K562 (cell line): ENCODE measurements around the gene RNASEH2A. TPM values are rescaled to one million over a fixed set of nuclear protein-coding genes. Genes with fewer than 3 reads are reported as not detected.

Experiments
- CLOCK ChIP-seq: fragments of 250-450 bp; sonication (Bioruptor Pico); IDR thresholded peaks from 2 replicates; pipeline ENCODE4 v1.4.0; 2020; ENCODE audit warnings: mild to moderate bottlenecking, moderate library complexity, borderline replicate concordance
- CTCF ChIP-seq, 3 experiments: IDR thresholded peaks in 2 of 3; conservative IDR thresholded peaks in 1 of 3; 2 replicates each; pipeline ENCODE4 v1.5.1; 2011 to 2012; ENCODE audit warnings: low read length in 3 of 3, mild to moderate bottlenecking in 3 of 3, control low read depth in 2 of 3, improper control_type of control experiment in 1 of 3, inconsistent platforms in 1 of 3, low read depth in 1 of 3, mixed read lengths in 1 of 3, moderate library complexity in 1 of 3; ENCODE audit not compliant: insufficient read depth in 2 of 3
- HNRNPUL1 ChIP-seq: fragments of 200-400 bp; formaldehyde crosslinking; IDR thresholded peaks from 2 replicates; pipeline ENCODE4 v1.6.1; 2017; ENCODE audit warnings: low read length
- MTA3 ChIP-seq: fragments of 450-650 bp; formaldehyde crosslinking; IDR thresholded peaks from 2 replicates; pipeline ENCODE4 v1.6.1; 2017; ENCODE audit warnings: mild to moderate bottlenecking, borderline replicate concordance
- NCOA1 ChIP-seq: fragments of 450-650 bp; IDR thresholded peaks from 2 replicates; pipeline ENCODE4 v1.6.1; 2016; ENCODE audit warnings: low read depth
- NR4A1 ChIP-seq, 2 experiments: fragments of 250-450 bp in 1 of 2; fragments of 450-650 bp in 1 of 2; sonication (Bioruptor Pico) in 1 of 2; IDR thresholded peaks; 2 replicates each; pipeline versions ENCODE4 v1.4.0 to v1.6.1; 2016 to 2020; ENCODE audit warnings: mild to moderate bottlenecking in 2 of 2, missing compliant biosample characterization in 1 of 2, missing genetic modification characterization in 1 of 2, moderate library complexity in 1 of 2
- PATZ1 ChIP-seq: fragments of 250-450 bp; sonication (Bioruptor Pico); IDR thresholded peaks from 2 replicates; pipeline ENCODE4 v1.5.0; 2020; ENCODE audit warnings: mild to moderate bottlenecking, borderline replicate concordance
- RREB1 ChIP-seq: fragments of 250-450 bp; sonication (Bioruptor Pico); IDR thresholded peaks from 2 replicates; pipeline ENCODE4 v1.4.0; 2020
- TGIF2 ChIP-seq: sonication (generic); formaldehyde crosslinking; IDR thresholded peaks from 2 replicates; pipeline ENCODE4 v1.8.1; 2022; ENCODE audit warnings: mild to moderate bottlenecking, missing genetic modification reagents, moderate library complexity
- ZNF165 ChIP-seq: fragments of 250-450 bp; sonication (Bioruptor Pico); IDR thresholded peaks from 2 replicates; pipeline ENCODE4 v1.4.0; 2020; ENCODE audit warnings: borderline replicate concordance
- ZNF436 ChIP-seq: fragments of 250-450, 450-650 bp; sonication (Bioruptor Pico); formaldehyde crosslinking; IDR thresholded peaks from 2 replicates; pipeline ENCODE4 v1.7.0; 2020; ENCODE audit warnings: mild to moderate bottlenecking
- ZNF717 ChIP-seq: fragments of 250-450 bp; sonication (Bioruptor Pico); IDR thresholded peaks from 2 replicates; pipeline ENCODE4 v1.5.0; 2021
- polyA plus RNA-seq, 8 experiments: library from polyadenylated mRNA; depleted of rRNA in 4 of 8; stranded (reverse) in 5 of 8; unstranded in 3 of 8; fragments of >200 nt; fragmentation: Nextera tagmentation in 2 of 8; fragmentation: Illumina TruSeq in 1 of 8; extraction: Ambion mirVana in 2 of 8; extraction: Trizol in 1 of 8; gene quantifications; 2 replicates each; pipeline versions ENCODE4 v1.2.1 to v1.2.3, GENCODE V29; 2011 to 2014; ENCODE audit warnings: inconsistent platforms in 1 of 8, missing spikeins in 1 of 8
- total RNA-seq, 7 experiments: library from RNA; depleted of rRNA in 6 of 7; stranded (reverse); fragments of >200 nt in 6 of 7; fragmentation: Illumina TruSeq in 2 of 7; extraction: Trizol in 2 of 7; gene quantifications; 2 replicates each; pipeline versions ENCODE4 v1.2.1 to v1.2.3, GENCODE V29; 2011 to 2021; ENCODE audit warnings: low replicate concordance in 1 of 7

Gene RNASEH2A
- total and polyA plus RNA-seq, 9 of the 15 experiments (the other 6 are each of a cell fraction or from before 2014, with no cell fraction given): 22.3 to 78.0 (median 61.7) TPM

GRCh38 chr19:12792051-12792852, 14.1 kb upstream of the RNASEH2A start (continued):
- no peak; the same call in 1 of the 2 replicates for TF ChIP-seq RREB1 (CRISPR knock-in tag)
- no peak for TF ChIP-seq NCOA1
- 0 out of 6 replicates have a peak, but pooled peaks of 1 of the 3 experiments have one; percentile 10 for TF ChIP-seq CTCF (IDR thresholded peaks at IDR 0.05 in 2 of 3, conservative IDR thresholded peaks at IDR 0.05 in 1 of 3; ENCODE audit: insufficient read depth in 2 of 3, low read depth in 1 of 3, low read length in 3 of 3)
- TF ChIP-seq MTA3: peak; percentile 96
- no peak for TF ChIP-seq ZNF436
- TF ChIP-seq HNRNPUL1: no peak
- no peak for TF ChIP-seq ZNF717 (CRISPR knock-in tag)
- TF ChIP-seq NR4A1 (CRISPR knock-in tag; IDR thresholded peaks at IDR 0.05): peak; percentile 32; the same call in 1 of the 2 replicates
- TF ChIP-seq NR4A1 (tag; IDR thresholded peaks at IDR 0.05): no peak
- TF ChIP-seq PATZ1 (CRISPR knock-in tag): no peak
- TF ChIP-seq TGIF2: 0 out of 2 replicates have a peak, but pooled peaks have one; percentile 81
- no peak for TF ChIP-seq CLOCK (CRISPR knock-in tag)
- no peak for TF ChIP-seq ZNF165 (CRISPR knock-in tag)
